Thymus (tissue), 11 donors: Measurements from ENCODE around the gene ENKUR. TPM values are rescaled to one million over a fixed set of nuclear protein-coding genes. Genes with fewer than 3 reads are reported as not detected.

Experiments
- DNase-seq, 9 donors: peaks; one replicate each; pipeline ENCODE4 v3.0.0-alpha.2; 2013; ENCODE audit warnings: low spot score in 9 of 9, low read depth in 6 of 9, missing footprints in 1 of 9
- H3K27ac ChIP-seq, 2 donors: one replicate each; pipeline ENCODE4 v1.5.1; 2013; ENCODE audit warnings: control low read depth in 1 of 2, low read depth in 1 of 2, low read length in 1 of 2, mild to moderate bottlenecking in 1 of 2, moderate library complexity in 1 of 2
- H3K27me3 ChIP-seq, 2 donors: one replicate each; pipeline ENCODE4 v1.5.1; 2013; ENCODE audit warnings: low read length in 1 of 2; ENCODE audit not compliant: control insufficient read depth in 2 of 2, insufficient read depth in 1 of 2
- H3K36me3 ChIP-seq, 2 donors: one replicate each; pipeline ENCODE4 v1.5.1; 2013; ENCODE audit warnings: low read length in 1 of 2, mild to moderate bottlenecking in 1 of 2, moderate library complexity in 1 of 2; ENCODE audit not compliant: control insufficient read depth in 2 of 2, insufficient read depth in 2 of 2
- H3K4me1 ChIP-seq, 2 donors: one replicate each; pipeline ENCODE4 v1.5.1; 2013; ENCODE audit warnings: low read length in 2 of 2; ENCODE audit not compliant: control insufficient read depth in 2 of 2, insufficient read depth in 2 of 2
- H3K4me3 ChIP-seq, 2 donors: one replicate each; pipeline ENCODE4 v1.5.1; 2013; ENCODE audit warnings: low read length in 2 of 2, control low read depth in 1 of 2, mild to moderate bottlenecking in 1 of 2
- H3K9me3 ChIP-seq, 2 donors: one replicate each; pipeline ENCODE4 v1.5.1; 2013; ENCODE audit warnings: low read length in 1 of 2, mild to moderate bottlenecking in 1 of 2; ENCODE audit not compliant: control insufficient read depth in 2 of 2, insufficient read depth in 1 of 2
- WGBS: extraction: QIAGEN DNeasy Blood & Tissue Kit; methylation state at CpG from one replicate; pipeline ENCODE4 v1.1.7; 2013; 5-methylcytosine and 5-hydroxymethylcytosine counted together
- polyA plus RNA-seq: library from polyadenylated mRNA; stranded (reverse); fragments of 200-250 nt; gene quantifications from one replicate; pipeline ENCODE4 v1.2.3, GENCODE V29; 2013
- total RNA-seq: library from RNA; stranded (reverse); fragments of 120-200 nt; gene quantifications from one replicate; pipeline ENCODE4 v1.2.4, GENCODE V29; 2013
- donor health status: healthy.

ENKUR gene
- total and polyA plus RNA-seq, 2 donors, result 0.05 to 0.41 TPM

DNA sequence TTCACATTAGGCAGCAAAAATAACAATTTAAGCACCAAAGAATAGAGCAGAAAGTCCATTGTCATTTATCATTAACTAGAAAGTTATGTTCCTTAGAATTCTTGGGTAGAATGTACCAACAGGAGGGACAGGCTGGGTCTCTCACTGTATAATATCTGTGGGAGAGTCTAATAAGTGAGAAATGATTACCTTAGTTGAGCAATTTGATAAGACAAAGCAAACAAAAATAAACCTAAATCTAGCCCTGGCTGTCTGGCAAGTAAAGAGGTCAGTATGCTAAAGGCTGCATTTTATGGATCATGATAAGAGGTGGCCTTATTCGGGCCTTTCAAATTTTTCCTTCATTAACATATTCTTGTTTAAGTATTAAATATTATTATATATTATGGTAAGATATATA is 36.1 kb upstream of the ENKUR start:
- Histone ChIP-seq H3K36me3 (no peaks in the 10 kb centered on the region), H3K27me3 (no peaks in the 10 kb centered on the region), H3K27ac (no peak overlapping the region), H3K9me3 (no peaks in the 10 kb centered on the region), H3K4me1 (no peaks in the 10 kb centered on the region), H3K4me3 (no peak overlapping the region)
- WGBS, result 99% methylated on average over 1 of the region's 1 CpG
- no peak for DNase-seq

DNA sequence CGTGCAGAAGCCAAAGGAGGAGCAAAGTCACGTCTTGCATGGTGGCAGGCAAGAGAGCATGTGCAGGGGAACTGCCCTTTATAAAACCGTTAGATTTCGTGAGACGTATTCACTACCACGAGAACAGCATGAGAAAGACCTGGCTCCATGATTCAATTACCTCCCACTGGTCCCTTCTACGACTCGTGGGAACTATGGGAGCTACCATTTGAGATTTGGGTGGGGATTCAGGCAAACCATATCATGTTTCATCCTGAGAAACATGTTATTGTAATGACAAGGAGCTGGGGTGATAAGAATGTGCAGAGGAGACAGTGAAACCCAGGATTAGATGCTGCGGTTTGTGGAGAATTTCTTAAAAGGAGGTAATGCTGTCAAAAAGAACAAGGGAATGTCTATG is 34.4 kb upstream of the ENKUR start:
- 91% methylated on average over 9 of the region's 9 CpGs for WGBS

DNA sequence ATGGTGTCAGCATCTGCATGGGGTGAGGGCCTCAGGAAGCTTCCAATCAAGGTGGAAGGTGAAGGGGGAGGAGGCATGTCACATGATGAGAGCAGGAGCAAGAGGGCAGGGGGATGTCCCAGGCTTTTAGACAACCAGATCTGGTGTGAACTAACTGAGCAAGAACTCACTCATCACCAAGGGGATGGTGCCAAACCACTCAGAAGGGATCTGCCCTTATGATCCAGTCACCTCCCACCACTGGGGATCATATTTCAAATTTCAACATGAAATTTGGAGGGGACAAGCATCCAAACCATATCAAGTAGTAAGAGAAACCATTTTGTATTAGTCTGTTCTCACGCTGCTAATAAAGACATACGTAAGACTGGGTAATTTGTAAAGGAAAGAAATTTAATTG is 34.0 kb upstream of the ENKUR start:
- Histone ChIP-seq H3K27ac (no peak overlapping the region), H3K9me3 (no peaks in the 10 kb centered on the region), H3K4me3 (no peak overlapping the region), H3K27me3 (no peaks in the 10 kb centered on the region), H3K36me3 (no peaks in the 10 kb centered on the region), H3K4me1 (no peaks in the 10 kb centered on the region)
- 97% methylated on average over 2 of the region's 2 CpGs for WGBS
- no peak for DNase-seq

More for the DNA sequence above, 34.4 kb upstream of the ENKUR start:
- no peaks in the 10 kb centered on the region for H3K27me3 ChIP-seq
- no peaks in the 10 kb centered on the region for H3K36me3 ChIP-seq
- H3K27ac ChIP-seq, result no peak overlapping the region
- no peak overlapping the region for H3K4me3 ChIP-seq
- DNase-seq, result no peak
- H3K9me3 ChIP-seq, result no peaks in the 10 kb centered on the region
- no peaks in the 10 kb centered on the region for H3K4me1 ChIP-seq

DNA sequence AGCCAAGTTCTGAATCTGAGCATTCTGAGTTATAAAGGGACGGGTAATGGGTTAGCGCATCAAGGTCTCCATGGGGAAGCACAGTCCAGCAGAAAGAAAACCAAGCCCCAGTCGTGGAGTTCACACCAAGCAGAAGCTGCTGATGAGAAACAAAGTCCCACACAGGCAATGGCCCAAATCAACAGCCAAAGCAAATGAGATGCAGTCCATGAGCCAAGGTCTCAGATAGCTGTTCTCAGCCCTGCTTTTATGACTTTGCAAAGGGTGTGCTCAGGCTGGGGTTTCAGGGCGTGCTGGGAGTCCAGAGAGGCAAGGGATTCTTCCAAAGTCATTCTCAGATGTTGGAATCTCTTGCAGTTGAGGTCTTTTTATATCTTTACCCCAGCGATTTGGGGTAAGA is 32.5 kb upstream of the ENKUR start:
- DNase-seq, result no peak
- Histone ChIP-seq H3K4me3 (no peak overlapping the region), H3K4me1 (no peaks in the 10 kb centered on the region), H3K9me3 (no peaks in the 10 kb centered on the region), H3K27ac (no peak overlapping the region), H3K36me3 (no peaks in the 10 kb centered on the region), H3K27me3 (no peaks in the 10 kb centered on the region)
- 95% methylated on average over 5 of the region's 5 CpGs for whole genome bisulfite sequencing

DNA sequence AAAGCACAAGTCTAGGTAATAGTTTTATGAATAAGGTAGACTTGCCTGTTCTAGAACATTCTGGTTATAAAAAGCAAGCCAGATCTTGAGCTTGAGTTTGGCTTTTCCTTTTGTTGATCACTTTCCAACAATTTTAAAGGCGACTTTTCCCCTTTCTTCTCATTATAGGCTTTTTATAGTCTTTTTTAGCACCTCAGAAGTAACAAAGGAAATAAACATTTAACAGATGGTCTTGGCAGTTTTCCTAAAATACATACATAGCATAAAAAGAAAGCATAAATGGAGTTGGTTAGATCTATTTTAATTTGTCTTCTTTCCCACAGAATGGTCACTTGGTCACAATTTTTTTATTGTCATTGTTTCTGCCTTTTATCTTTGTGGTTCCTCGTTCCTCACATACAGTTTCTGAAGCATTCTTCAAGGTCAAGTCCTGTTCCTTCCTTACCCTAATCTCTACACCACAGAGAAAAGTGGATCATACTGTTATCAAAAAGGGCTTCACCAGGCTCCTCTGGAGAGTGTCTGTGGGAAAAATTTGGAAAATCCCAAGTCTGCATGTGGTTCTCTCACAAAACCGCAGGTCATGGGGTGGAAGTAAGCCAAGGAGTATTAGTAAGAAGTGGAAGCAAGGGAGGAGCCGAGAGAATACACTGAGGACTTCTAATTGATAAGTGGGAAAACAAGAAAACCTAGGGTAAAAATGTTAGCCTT is 31.8 kb upstream of the ENKUR start:
- WGBS, result 51% methylated on average over 4 of the region's 4 CpGs
- no peaks in the 10 kb centered on the region for H3K36me3 ChIP-seq

DNA sequence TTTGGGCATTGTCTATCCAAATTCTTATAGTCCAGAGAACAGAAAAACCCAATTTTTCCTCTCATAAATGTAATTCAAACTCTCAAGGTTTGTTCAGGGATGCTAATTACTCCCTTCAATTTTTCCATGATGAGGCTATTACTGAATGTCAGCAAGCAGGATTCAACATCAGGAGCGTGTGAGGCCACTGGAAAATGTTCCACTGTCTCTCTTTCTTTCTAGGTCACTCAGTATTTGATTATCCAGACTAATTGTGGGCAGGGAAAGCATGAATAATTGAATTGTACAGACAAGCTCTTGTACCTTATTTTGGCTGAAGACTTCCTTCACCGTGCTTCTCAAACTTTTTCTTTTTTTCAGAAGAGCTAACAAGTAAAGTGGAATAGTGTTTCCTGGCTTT is 31.1 kb upstream of the ENKUR start:
- no peaks in the 10 kb centered on the region for H3K36me3 ChIP-seq
- 62% methylated on average over 2 of the region's 2 CpGs for WGBS
- H3K9me3 ChIP-seq, result no peaks in the 10 kb centered on the region
- no peak overlapping the region for H3K27ac ChIP-seq
- no peaks in the 10 kb centered on the region for H3K4me1 ChIP-seq
- no peak for DNase-seq
- no peaks in the 10 kb centered on the region for H3K27me3 ChIP-seq
- H3K4me3 ChIP-seq, result no peak overlapping the region

More for the DNA sequence above, 31.8 kb upstream of the ENKUR start:
- DNase-seq, result no peak
- no peaks in the 10 kb centered on the region for H3K9me3 ChIP-seq
- no peaks in the 10 kb centered on the region for H3K27me3 ChIP-seq
- H3K4me1 ChIP-seq, result no peaks in the 10 kb centered on the region
- no peak overlapping the region for H3K4me3 ChIP-seq
- no peak overlapping the region for H3K27ac ChIP-seq

DNA sequence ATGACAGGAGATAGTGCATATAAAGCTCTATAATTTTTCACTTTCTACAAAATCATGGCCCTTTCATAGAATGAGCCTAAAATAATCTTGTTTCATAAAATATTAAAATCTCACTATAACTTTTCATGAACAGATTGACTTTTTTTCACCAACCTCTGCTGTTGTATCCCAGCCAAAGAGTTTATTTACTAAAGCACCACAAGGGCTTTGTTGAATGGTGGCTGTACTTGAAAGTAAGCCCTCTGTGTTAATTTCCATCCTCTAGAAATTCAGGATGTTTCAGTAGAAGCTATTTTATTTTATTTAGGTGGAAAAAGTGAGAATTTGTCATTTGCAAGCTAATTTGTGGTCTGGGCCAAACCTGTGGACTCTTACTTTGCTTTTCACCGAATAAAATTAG is 30.7 kb upstream of the ENKUR start:
- Histone ChIP-seq H3K36me3 (no peaks in the 10 kb centered on the region), H3K4me3 (no peak overlapping the region), H3K27ac (no peak overlapping the region), H3K4me1 (no peaks in the 10 kb centered on the region), H3K27me3 (no peaks in the 10 kb centered on the region), H3K9me3 (no peaks in the 10 kb centered on the region)
- 91% methylated on average over 1 of the region's 1 CpG for WGBS
- DNase-seq, result no peak

DNA sequence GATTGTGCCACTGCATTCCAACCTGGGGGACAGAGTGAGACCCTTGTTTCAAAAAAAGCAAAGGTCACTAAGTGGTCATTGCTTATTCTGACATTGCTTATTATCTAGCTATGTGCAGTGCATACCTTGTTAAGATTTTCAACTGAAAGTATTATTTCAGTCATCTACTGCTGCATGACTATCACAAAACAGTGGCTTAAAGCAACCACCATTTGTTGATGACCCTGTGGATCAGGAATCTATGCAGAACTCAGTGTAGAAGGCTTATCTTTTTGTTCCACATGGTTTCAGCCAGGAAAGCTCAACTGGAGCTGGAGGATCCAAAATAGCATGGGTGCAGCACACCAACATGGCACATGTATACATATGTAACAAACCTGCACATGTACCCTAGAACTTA is 23.6 kb upstream of the ENKUR start:
- H3K9me3 ChIP-seq, result no peaks in the 10 kb centered on the region
- no peaks in the 10 kb centered on the region for H3K36me3 ChIP-seq
- no peaks in the 10 kb centered on the region for H3K27me3 ChIP-seq
- no peaks in the 10 kb centered on the region for H3K4me1 ChIP-seq
- H3K27ac ChIP-seq, result no peak overlapping the region
- no peak for DNase-seq
- H3K4me3 ChIP-seq, result no peak overlapping the region

DNA sequence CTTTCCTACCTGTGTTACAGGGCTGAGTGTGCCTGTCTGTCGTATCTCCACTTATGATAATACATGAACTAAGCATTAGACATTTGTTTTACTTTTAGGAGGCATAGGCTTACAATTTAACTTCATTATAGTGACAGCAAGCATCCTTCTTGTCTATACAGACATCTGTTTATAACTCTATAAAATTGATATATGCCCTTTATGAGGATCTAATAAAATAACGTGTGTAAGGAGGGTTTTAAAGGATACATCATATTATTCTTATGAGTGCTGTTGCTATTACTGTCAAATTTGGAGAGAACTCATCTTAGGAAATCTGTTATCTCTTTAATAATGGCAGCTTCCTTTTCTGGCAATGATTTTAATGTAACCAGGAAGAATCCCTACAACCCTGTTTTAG is 22.4 kb upstream of the ENKUR start:
- H3K27me3 ChIP-seq, result no peaks in the 10 kb centered on the region
- no peak overlapping the region for H3K27ac ChIP-seq
- WGBS, result 89% methylated on average over 2 of the region's 2 CpGs
- no peaks in the 10 kb centered on the region for H3K4me1 ChIP-seq
- H3K9me3 ChIP-seq, result no peaks in the 10 kb centered on the region
- DNase-seq, result no peak
- H3K4me3 ChIP-seq, result no peak overlapping the region
- H3K36me3 ChIP-seq, result no peaks in the 10 kb centered on the region
